ENCODE results near the gene SNRPF.

The SNRPF gene

DNA sequence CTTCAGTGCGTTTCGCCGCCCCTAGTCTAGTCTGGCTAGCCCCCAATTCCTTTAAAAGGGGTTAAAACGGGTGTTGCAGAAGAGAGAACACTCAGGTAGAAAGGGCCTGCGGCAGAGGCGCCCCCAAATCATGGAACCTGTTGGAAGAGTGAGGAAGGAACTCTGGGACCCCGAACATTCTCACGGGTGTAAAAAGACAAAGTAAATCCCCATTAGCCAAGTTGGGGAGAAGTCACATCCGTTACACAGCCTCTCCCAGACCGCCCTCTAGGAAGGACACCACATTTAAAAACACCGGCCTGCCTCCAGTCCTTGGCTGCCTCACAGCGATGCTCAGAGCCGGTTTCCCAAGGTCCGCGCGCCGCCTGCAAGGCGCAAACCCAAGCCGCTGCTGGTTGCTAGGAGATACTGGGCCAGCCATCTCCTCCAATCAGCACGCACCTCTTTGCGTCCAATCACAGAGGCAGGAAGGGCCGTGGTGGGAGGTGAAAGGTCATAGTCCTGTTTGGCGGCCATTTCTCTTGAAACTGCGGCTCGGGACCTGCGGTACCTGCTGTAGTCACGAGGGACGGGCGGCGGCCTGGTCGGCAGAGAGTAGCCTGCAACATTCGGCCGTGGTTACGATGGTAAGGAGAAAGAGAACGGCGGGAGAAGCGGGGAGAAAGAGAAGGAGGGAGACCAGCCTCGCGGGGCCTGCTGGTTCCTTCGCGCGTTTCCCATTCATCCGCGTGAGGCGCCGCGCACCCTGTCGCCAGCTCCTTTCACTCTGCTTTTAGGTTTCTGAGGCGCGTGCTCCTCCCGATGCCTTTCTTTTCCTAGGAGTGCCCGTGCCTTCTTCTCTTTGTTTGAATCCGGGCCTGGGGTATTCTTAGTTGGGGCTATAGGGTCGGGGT, at the start of gene SNRPF:
TSS of gene SNRPF (plus strand) at position 502 of the 893 bp plus-strand sequence. CDS start at position 624, 122 bp downstream.
- no peak for TF ChIP-seq GATA2 (IDR thresholded peaks at IDR 0.05; ENCODE audit: low read depth, low read length)
- no peak for TF ChIP-seq GATA3 (IDR thresholded peaks at IDR 0.05; ENCODE audit: low read depth, low read length)

DNA sequence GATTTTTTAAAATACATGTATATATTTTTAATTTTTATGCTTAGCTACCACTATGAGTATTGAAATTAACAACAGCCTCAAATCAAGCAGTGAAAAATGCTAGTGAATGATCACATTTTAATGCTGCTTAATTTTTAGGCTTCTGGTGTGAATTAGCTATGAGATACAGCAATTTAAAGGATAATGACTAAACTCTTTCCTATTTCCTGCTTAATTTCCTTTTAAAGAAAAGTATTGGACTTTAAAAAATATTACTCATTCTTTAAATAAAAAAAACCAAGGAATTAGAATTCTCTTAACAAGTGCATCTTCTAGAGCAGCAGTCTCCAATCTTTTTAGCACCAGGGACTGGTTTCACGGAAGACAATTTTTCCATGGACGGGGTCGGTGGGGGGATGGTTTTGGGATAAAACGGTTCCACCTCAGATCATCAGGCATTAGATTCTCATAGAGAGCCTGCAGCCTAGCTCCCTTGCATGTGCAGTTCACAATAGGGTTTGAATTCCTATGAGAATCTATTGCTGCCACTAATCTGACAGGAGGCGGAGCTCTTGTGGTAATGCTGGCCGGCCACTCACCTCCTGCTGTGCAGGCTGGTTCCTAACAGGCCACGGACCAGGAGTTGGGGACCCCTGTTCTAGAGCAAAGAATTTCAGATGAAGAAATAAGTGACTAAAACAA, 49.6 kb upstream of the SNRPF start:
- TF ChIP-seq GATA2 (IDR thresholded peaks at IDR 0.05; ENCODE audit: low read depth, low read length): no peak
- no peak for TF ChIP-seq GATA3 (IDR thresholded peaks at IDR 0.05; ENCODE audit: low read depth, low read length)

DNA sequence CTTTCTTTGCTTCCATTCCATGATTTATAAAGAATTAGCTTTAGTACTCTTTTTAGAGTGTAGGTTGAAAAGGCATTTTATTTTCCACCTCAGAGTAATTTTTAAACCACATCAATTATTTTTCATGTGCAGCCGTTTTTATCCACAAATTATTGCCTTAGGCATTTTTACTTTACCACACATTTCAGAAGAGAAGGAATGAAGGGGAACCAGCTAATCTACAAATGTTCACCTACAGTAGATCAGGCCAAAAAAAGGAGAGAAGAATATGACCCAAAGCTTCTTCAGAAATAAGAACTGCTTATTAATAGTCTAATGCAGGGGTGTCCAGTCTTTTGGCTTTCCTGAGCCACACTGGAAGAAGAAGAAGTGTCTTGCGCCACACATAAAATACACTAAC, 48.3 kb upstream of the SNRPF start:
- TF ChIP-seq GATA3 (IDR thresholded peaks at IDR 0.05; ENCODE audit: low read depth, low read length) (no peak), GATA2 (IDR thresholded peaks at IDR 0.05; ENCODE audit: low read depth, low read length) (no peak)

DNA sequence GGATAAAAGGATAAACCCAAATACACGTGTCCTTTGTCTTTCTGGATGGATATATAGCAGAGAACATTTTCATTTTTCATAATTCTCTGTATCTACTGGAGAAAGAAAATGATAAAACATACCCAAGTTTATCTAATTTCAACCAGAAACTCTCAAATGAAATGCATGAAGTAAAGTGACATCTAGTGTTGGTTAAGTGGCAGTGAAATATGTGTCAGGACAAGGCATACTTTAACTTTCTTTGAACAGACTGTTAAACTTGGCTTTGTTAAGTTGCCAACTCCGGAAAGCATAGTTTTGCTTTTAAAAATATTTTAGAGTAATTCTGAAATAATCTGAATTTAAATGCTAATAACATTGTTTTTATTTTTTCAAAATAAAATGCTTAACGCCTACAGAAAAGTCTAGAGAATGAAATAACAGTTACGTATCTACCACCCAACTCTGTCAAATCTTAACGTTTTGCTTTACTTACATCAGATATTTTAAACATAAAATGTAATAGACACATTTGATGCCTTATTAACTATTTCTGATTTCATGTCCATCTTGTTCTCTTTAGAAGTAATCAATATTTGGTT, 43.0 kb upstream of the SNRPF start:
- TF ChIP-seq GATA3 (IDR thresholded peaks at IDR 0.05; ENCODE audit: low read depth, low read length) (no peak), GATA2 (IDR thresholded peaks at IDR 0.05; ENCODE audit: low read depth, low read length) (no peak)

DNA sequence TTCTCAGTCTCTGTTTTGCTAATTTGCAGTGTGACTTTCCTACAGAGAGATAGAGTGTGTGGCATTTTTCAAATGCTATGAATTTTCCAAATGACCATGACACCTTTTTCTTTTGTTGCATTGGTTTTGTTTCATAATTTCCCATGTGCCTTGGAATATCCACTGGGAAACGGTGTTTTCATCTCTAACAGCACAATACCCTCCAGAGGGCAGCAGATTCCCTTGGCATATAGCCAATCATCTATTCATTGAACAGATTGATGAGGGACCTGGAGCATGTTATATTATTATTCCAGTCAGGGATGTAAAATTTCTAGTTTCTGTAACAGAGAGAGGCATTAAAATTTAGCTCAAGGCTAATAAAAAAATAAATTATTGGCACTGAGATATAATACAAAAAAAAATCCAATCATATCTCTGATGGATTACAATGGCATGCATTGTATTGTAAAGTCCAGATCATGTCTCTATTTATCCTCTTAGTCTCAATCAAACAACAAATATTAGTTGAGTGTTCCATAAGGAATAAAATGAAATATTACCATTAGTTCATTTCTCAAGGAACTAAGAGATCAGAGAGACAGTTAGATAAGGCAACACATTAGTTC, 38.6 kb upstream of the SNRPF start:
- TF ChIP-seq GATA3 (IDR thresholded peaks at IDR 0.05; ENCODE audit: low read depth, low read length): no peak
- TF ChIP-seq GATA2 (IDR thresholded peaks at IDR 0.05; ENCODE audit: low read depth, low read length): no peak

DNA sequence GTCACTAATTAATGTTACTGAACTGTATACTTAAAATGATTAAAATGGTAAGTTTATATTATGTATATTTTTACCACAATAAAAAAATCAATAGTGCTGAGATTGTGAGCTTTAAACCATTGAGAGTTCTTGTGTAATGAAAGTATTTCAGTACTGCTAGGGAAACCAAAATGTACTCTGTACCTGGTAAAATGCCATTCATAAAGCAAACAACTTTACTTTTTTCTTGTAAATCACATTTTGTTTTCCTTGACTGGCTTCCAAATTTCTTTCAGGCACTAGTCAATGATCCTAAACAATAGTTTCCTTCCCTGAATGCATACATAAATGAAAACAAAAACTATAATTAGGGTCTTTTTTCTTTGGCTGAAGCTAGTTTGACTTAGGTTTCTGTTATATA, 29.4 kb upstream of the SNRPF start:
- TF ChIP-seq GATA3 (IDR thresholded peaks at IDR 0.05; ENCODE audit: low read depth, low read length): no peak

DNA sequence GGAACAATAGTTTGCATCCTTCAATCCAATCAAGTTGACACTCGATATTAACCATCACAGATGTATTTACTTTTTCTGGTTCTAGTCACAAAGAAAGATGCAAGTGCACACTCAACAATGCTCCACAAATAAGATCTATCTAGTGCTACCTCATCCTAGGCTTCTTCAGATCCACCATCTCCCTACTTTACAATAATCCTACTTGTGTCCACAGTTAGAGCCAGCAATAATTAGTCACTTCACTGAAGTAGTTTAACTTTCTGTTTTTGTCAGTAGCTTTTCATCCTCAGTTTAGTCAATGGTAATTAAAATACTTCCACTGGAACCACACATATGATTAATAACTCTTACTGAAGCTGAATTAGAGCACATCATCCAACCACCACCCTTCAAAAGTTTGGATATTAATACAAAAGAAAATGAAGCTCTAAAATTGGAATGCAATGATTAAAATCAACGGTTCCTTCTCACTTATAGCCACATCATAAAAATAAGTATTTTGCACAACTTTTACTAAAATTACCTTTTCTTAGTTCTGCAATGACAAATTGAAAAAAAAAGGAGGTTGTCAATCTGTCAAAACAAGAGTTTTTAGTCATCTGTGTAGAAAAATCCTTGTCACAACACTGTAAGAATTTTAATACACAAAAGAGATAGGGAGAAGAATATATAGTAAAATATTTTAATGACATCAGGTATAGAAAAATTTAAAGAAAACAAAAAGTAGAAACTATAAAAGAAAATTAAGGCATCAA, 28.2 kb upstream of the SNRPF start:
- TF ChIP-seq GATA3 (IDR thresholded peaks at IDR 0.05; ENCODE audit: low read depth, low read length) (no peak), GATA2 (IDR thresholded peaks at IDR 0.05; ENCODE audit: low read depth, low read length) (no peak)

DNA sequence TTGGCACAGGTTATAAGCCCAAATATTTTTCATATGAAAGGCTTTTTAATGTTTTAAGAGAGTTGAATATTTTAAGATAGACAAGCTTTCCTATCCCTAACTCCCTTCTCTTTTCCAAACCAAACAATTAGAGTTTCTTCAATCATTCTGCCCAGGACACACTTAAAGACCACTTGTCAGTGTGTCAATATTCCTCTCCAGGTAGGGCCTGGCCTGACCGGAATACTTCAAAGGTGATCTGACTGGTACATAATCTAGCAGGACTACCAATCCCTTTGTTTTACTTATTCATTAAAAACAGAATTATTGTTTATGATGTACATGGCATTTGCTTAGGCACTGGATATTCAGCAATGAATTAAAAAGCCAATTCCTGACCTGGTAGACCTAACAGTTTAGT, 24.2 kb upstream of the SNRPF start:
- TF ChIP-seq GATA3 (IDR thresholded peaks at IDR 0.05; ENCODE audit: low read depth, low read length): no peak
- no peak for TF ChIP-seq GATA2 (IDR thresholded peaks at IDR 0.05; ENCODE audit: low read depth, low read length)

DNA sequence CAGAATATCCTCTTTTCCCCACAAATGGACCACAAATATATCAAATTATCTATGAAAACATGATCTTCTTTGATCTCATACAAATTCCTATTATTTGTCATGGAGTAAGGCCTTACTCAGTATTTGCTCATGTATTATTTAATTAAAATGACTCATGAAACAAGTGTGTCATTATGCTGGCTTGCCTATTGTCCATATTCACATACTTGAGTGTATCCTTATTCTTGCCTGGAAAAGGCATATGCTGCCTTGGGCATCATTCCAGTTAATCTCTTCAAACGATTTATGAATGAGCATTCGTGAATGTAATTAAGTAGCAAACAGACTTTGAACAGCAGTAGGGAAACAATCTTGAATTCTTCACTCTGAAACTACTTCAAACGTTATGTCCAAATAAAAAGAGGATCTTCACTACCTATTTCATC, 22.6 kb upstream of the SNRPF start:
- TF ChIP-seq GATA3 (IDR thresholded peaks at IDR 0.05; ENCODE audit: low read depth, low read length): no peak
- no peak for TF ChIP-seq GATA2 (IDR thresholded peaks at IDR 0.05; ENCODE audit: low read depth, low read length)

DNA sequence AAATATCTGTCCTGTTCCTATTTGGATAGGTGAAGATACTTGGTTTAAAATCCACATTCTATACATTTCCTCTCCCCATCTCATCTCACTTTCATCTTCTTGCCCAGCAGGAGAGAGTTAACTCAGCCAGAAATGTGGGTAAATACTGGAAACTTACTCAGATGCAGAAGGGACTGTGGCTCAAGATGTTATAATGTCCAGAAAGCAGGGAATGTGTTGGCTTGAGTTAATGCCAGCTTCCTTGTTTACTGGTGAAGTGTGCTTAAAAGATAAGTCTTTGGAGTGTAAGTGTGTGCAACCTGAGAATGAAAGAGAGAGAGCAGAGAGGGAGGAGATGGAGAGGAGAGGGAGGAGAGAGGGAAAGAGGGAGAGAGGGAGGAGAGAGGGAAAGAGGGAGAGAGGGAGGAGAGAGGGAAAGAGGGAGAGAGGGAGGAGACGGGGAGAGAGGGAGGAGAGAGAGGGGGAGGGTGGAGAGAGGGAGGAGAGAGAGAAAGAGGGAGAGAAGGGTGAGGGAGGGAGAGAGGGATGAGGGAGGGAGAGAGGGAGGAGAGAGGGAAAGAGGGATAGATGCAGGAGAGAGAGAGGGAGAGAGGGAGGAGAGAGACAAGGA, 22.0 kb upstream of the SNRPF start:
- TF ChIP-seq GATA2 (IDR thresholded peaks at IDR 0.05; ENCODE audit: low read depth, low read length) (no peak), GATA3 (IDR thresholded peaks at IDR 0.05; ENCODE audit: low read depth, low read length) (no peak)

DNA sequence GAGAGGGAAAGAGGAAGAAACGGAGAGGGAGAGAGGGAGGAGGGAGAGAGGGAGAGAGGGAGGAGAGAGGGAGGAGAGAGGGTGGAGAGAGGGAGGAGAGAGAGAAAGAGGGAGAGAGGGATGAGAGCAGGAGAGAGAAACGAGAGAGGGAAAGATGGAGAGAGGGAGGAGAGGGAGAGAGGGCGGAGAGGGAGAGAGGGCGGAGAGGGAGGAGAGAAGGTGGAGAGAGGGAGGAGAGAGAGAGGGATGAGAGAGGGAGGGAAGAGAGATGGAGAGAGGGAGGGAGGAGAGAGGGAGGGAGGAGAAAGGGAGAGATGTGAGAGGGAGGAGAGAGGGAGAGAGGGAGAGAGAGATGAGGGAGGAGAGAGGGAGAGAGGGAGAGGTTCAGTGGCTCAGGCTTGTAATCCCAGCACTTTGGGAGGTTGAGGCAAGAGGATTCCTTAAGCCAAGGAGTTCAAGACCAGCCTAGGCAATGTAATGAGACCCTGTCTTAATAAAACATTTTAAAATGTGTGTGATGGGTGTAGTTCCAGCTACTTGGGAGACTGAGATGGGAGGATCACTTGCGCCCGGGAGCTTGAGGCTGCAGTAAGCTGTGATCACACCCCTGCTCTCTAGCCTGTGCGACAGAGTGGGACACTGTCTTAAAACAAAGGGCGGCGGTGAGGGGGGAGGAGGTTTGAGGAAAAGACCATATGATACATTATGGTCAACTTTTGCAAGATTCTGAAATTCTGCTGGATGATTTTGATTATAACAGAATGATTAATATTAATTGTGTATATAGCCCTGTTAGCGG, 21.3 kb upstream of the SNRPF start:
- TF ChIP-seq GATA3 (IDR thresholded peaks at IDR 0.05; ENCODE audit: low read depth, low read length) (no peak), GATA2 (IDR thresholded peaks at IDR 0.05; ENCODE audit: low read depth, low read length) (no peak)

DNA sequence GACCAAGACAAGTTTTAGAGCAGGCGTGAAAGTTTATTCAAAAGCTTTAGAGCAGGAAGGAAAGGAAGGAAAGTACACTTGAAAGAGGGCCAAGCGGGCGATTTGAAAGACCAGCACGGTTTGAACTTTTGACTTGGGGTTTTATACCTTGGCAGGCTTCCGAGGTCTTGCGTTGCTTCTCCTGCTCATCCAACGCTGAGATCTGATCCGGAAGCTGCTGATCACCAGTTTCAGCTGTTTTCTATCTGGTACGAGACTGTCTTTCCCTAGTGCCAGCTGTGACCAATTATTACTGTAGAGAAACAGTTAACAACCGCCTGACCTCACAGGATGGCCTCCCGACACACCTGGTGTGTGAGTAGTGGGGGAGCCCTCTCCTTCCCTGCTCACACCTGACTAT, 20.6 kb upstream of the SNRPF start:
- TF ChIP-seq GATA2 (IDR thresholded peaks at IDR 0.05; ENCODE audit: low read depth, low read length) (no peak), GATA3 (IDR thresholded peaks at IDR 0.05; ENCODE audit: low read depth, low read length) (no peak)
